Spleen (tissue), 11 donors: ENCODE measurements around the gene DACH1. TPM values are rescaled to one million over a fixed set of nuclear protein-coding genes. Genes with fewer than 3 reads are reported as not detected.

Experiments used
- DNase-seq: peaks from one replicate; pipeline ENCODE4 v3.0.0-alpha.2; 2020
- H3K27ac ChIP-seq, 8 donors: fragments of 200-600 bp; sonication (generic) in 7 of 8; 1 replicate in 4 of 8; 2 replicates in 4 of 8; pipeline versions ENCODE4 v1.5.0 to v1.8.0; 2016 to 2021; ENCODE audit warnings: inconsistent platforms in 4 of 8, mild to moderate bottlenecking in 4 of 8, moderate library complexity in 1 of 8
- H3K27me3 ChIP-seq, 7 donors: fragments of 200-600 bp; sonication (generic) in 6 of 7; replicated peaks in 1 of 7; 1 replicate in 4 of 7; 2 replicates in 3 of 7; pipeline versions ENCODE4 v1.5.0 to v1.8.0; 2016 to 2021; ENCODE audit warnings: inconsistent platforms in 3 of 7, mild to moderate bottlenecking in 1 of 7
- H3K36me3 ChIP-seq, 6 donors: fragments of 200-600 bp; sonication (generic) in 5 of 6; 1 replicate in 4 of 6; 2 replicates in 2 of 6; pipeline versions ENCODE4 v1.5.0 to v1.8.0; 2016 to 2021; ENCODE audit warnings: inconsistent platforms in 2 of 6
- H3K4me1 ChIP-seq, 6 donors: fragments of 200-600 bp; sonication (generic) in 5 of 6; 1 replicate in 3 of 6; 2 replicates in 3 of 6; pipeline versions ENCODE4 v1.5.0 to v1.8.0; 2016 to 2021; ENCODE audit warnings: inconsistent platforms in 3 of 6
- H3K4me3 ChIP-seq, 8 donors: fragments of 200-600 bp; sonication (generic) in 7 of 8; 1 replicate in 4 of 8; 2 replicates in 4 of 8; pipeline versions ENCODE4 v1.5.0 to v1.8.0; 2016 to 2021; ENCODE audit warnings: inconsistent platforms in 4 of 8, mild to moderate bottlenecking in 4 of 8, moderate library complexity in 2 of 8
- H3K9me3 ChIP-seq, 8 donors: fragments of 200-600 bp; sonication (generic) in 7 of 8; 1 replicate in 4 of 8; 2 replicates in 4 of 8; pipeline versions ENCODE4 v1.5.0 to v1.8.0; 2016 to 2021; ENCODE audit warnings: inconsistent platforms in 4 of 8
- POLR2A ChIP-seq, 3 donors: fragments of 450-650 bp; IDR thresholded peaks; one replicate each; pipeline ENCODE4 v1.5.1; 2017; ENCODE audit warnings: antibody characterized with exemption in 3 of 3, mild to moderate bottlenecking in 1 of 3
- POLR2AphosphoS5 ChIP-seq, 3 donors: sonication (generic); formaldehyde crosslinking; IDR thresholded peaks; one replicate each; pipeline ENCODE4 v1.5.1; 2017; ENCODE audit warnings: antibody characterized with exemption in 3 of 3
- WGBS, 5 donors: extraction: QIAGEN DNeasy Blood & Tissue Kit in 3 of 5; methylation state at CpG; one replicate each; pipeline versions ENCODE4 v1.1.5 to v1.1.7; 2013 to 2018; 5-methylcytosine and 5-hydroxymethylcytosine counted together
- intact Hi-C: fragments of 100-400 bp; cut with DNase I; formaldehyde crosslinking; loops from one replicate; pipeline ENCODE4 v1.15.0; 2023; ENCODE audit warnings: low total_unique reads
- polyA plus RNA-seq, 3 donors: library from polyadenylated mRNA; stranded (reverse); fragments of 200-250 nt; gene quantifications; one replicate each; pipeline ENCODE4 v1.2.1, GENCODE V29; 2013
- total RNA-seq, 7 donors: library from RNA; depleted of rRNA in 3 of 7; stranded (reverse); fragments of >200 nt in 3 of 7; fragmentation: NEBNext Ultra II Directional in 4 of 7; extraction: Animal tissue kit (Norgen Biotek cat#: 25700) in 4 of 7; gene quantifications; one replicate each; pipeline versions ENCODE4 v1.1.0 to v1.2.1, GENCODE V29; 2016 to 2021
- TF ChIP-seq, protein P1 (sequence below), 11 experiments: fragments of 200-600 bp in 7 of 11; fragments of 450-650 bp in 4 of 11; sonication (generic) in 4 of 11; IDR thresholded peaks in 8 of 11; conservative IDR thresholded peaks in 3 of 11; 1 replicate in 7 of 11; 2 replicates in 4 of 11; pipeline versions ENCODE4 v1.4.0 to v1.8.0; 2016 to 2021; ENCODE audit warnings: antibody characterized with exemption in 11 of 11, inconsistent platforms in 4 of 11, mild to moderate bottlenecking in 1 of 11
- donor health status: healthy with polysubstance abuse.
- donor health status: DM: no; HTN: no; CAD: no; lungs with moderate emphysema.
- donor health status: DM: no; HTN: no; CAD: no.
- donor health status: Bipolar disorder and iron deficiency.
- donor health status: healthy.
- donor health status: DM: no; HTN: no; CAD: no.
- donor health status: DM: yes; HTN: yes; CAD: no.

DACH1 gene
- total and polyA plus RNA-seq, 10 donors, result 0.80 to 18.9 (median 11.4) TPM

GRCh38 chr13:71605744-71606143, 261.3 kb downstream of the DACH1 start:
- Histone ChIP-seq H3K27me3 (no peaks in the 10 kb centered on the region), H3K4me3 (no peak overlapping the region), H3K27ac (no peak overlapping the region), H3K9me3 (no peaks in the 10 kb centered on the region), H3K4me1 (peaks cover 0 to 2% (median 0%) of the 10 kb centered on the region in 6 donors), H3K36me3 (no peaks in the 10 kb centered on the region)
- TF ChIP-seq POLR2A (IDR thresholded peaks at IDR 0.05), result no peak
- TF ChIP-seq POLR2AphosphoS5 (IDR thresholded peaks at IDR 0.05), result no peak
- TF ChIP-seq, protein P1, sequence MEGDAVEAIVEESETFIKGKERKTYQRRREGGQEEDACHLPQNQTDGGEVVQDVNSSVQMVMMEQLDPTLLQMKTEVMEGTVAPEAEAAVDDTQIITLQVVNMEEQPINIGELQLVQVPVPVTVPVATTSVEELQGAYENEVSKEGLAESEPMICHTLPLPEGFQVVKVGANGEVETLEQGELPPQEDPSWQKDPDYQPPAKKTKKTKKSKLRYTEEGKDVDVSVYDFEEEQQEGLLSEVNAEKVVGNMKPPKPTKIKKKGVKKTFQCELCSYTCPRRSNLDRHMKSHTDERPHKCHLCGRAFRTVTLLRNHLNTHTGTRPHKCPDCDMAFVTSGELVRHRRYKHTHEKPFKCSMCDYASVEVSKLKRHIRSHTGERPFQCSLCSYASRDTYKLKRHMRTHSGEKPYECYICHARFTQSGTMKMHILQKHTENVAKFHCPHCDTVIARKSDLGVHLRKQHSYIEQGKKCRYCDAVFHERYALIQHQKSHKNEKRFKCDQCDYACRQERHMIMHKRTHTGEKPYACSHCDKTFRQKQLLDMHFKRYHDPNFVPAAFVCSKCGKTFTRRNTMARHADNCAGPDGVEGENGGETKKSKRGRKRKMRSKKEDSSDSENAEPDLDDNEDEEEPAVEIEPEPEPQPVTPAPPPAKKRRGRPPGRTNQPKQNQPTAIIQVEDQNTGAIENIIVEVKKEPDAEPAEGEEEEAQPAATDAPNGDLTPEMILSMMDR (IDR thresholded peaks at IDR 0.05 in 8 of 11, conservative IDR thresholded peaks at IDR 0.05 in 3 of 11), result no peak
- 82 to 94% (median 89%) methylated on average over 2 of the region's 2 CpGs for WGBS, 5 donors
- DNase-seq, result no peak
- intact Hi-C loops, result no loop called here

DNA sequence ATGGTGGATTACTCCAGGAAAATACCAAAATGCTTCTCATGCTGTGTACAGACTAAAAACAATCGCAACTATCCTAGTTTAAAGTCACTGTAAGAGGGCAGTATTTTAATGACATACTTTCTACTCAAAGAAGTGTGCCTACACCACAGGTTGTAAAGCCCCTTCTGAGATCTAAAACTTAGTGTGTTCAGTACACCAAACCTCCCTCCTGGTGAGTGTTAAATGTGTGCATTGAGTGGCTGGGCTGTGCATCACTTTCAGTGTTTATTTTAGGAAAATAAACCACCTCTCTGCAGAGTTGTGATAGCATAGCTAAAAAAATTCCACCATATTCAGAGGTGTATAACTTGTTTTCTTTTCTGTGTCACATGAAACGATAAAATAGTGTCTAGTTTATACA, 263.7 kb downstream of the DACH1 start:
- no peak for DNase-seq
- H3K27me3 ChIP-seq, result no peaks in the 10 kb centered on the region
- no peak overlapping the region for H3K4me3 ChIP-seq
- no peak overlapping the region for H3K27ac ChIP-seq
- no peaks in the 10 kb centered on the region for H3K4me1 ChIP-seq
- intact Hi-C loops, result no loop called here
- WGBS, 5 donors, result 89 to 98% (median 92%) methylated on average over 2 of the region's 2 CpGs
- TF ChIP-seq, protein P1 (IDR thresholded peaks at IDR 0.05 in 8 of 11, conservative IDR thresholded peaks at IDR 0.05 in 3 of 11), result no peak
- TF ChIP-seq POLR2AphosphoS5 (IDR thresholded peaks at IDR 0.05) (no peak), POLR2A (IDR thresholded peaks at IDR 0.05) (no peak)
- no peaks in the 10 kb centered on the region for H3K36me3 ChIP-seq
- H3K9me3 ChIP-seq, result no peaks in the 10 kb centered on the region

GRCh38 chr13:71602344-71602743, 264.7 kb downstream of the DACH1 start:
- H3K4me3 ChIP-seq, result no peak overlapping the region
- 81 to 90% (median 86%) methylated on average over 3 of the region's 3 CpGs for WGBS, 5 donors
- DNase-seq, result no peak
- H3K36me3 ChIP-seq, result no peaks in the 10 kb centered on the region
- intact Hi-C loops, result no loop called here
- H3K27ac ChIP-seq, result no peak overlapping the region
- TF ChIP-seq, protein P1 (IDR thresholded peaks at IDR 0.05 in 8 of 11, conservative IDR thresholded peaks at IDR 0.05 in 3 of 11), result no peak
- TF ChIP-seq POLR2AphosphoS5 (IDR thresholded peaks at IDR 0.05) (no peak), POLR2A (IDR thresholded peaks at IDR 0.05) (no peak)
- no peaks in the 10 kb centered on the region for H3K27me3 ChIP-seq
- H3K9me3 ChIP-seq, result no peaks in the 10 kb centered on the region
- no peaks in the 10 kb centered on the region for H3K4me1 ChIP-seq

GRCh38 chr13:71597150-71597549, 269.9 kb downstream of the DACH1 start:
- no peak for DNase-seq
- no peak overlapping the region for H3K4me3 ChIP-seq

More at GRCh38 chr13:71597150-71597549, 269.9 kb downstream of the DACH1 start:
- WGBS, 5 donors, result 55 to 96% (median 71%) methylated on average over 1 of the region's 1 CpG
- no peaks in the 10 kb centered on the region for H3K9me3 ChIP-seq
- no peaks in the 10 kb centered on the region for H3K36me3 ChIP-seq
- no peaks in the 10 kb centered on the region for H3K4me1 ChIP-seq
- no peak overlapping the region for H3K27ac ChIP-seq
- H3K27me3 ChIP-seq, result no peaks in the 10 kb centered on the region
- TF ChIP-seq POLR2A (IDR thresholded peaks at IDR 0.05), result no peak
- TF ChIP-seq, protein P1 (IDR thresholded peaks at IDR 0.05 in 8 of 11, conservative IDR thresholded peaks at IDR 0.05 in 3 of 11), result no peak
- no peak for TF ChIP-seq POLR2AphosphoS5 (IDR thresholded peaks at IDR 0.05)
- intact Hi-C loops, result no loop called here
